Osteoblast (primary cell): ENCODE measurements around the gene FURIN. TPM values are rescaled to one million over a fixed set of nuclear protein-coding genes. Genes with fewer than 3 reads are reported as not detected.

Experiments
- DNase-seq: peaks from one replicate; pipeline ENCODE4 v3.0.0; 2011; ENCODE audit warnings: low spot score, mixed read lengths; ENCODE audit not compliant: insufficient read length; ENCODE audit errors: missing footprints
- H2AFZ ChIP-seq: 2 replicates; pipeline ENCODE4 v1.6.0; 2011; ENCODE audit warnings: mild to moderate bottlenecking, low read length
- H3K27ac ChIP-seq: 2 replicates; pipeline ENCODE4 v1.5.1; 2011; ENCODE audit warnings: mild to moderate bottlenecking, low read depth, low read length, moderate library complexity
- H3K27me3 ChIP-seq: 2 replicates; pipeline ENCODE4 v1.6.0; 2012; ENCODE audit warnings: mild to moderate bottlenecking, control low read depth, inconsistent platforms, low read length, moderate library complexity; ENCODE audit not compliant: insufficient read depth
- H3K36me3 ChIP-seq: 2 replicates; pipeline ENCODE4 v1.5.1; 2011; ENCODE audit warnings: mild to moderate bottlenecking, low read length, control low read depth, moderate library complexity; ENCODE audit not compliant: insufficient read depth
- H3K4me1 ChIP-seq: 2 replicates; pipeline ENCODE4 v1.5.1; 2011; ENCODE audit warnings: mild to moderate bottlenecking, low read length, control low read depth, moderate library complexity; ENCODE audit not compliant: insufficient read depth
- H3K4me2 ChIP-seq: 2 replicates; pipeline ENCODE4 v1.6.0; 2011; ENCODE audit warnings: mild to moderate bottlenecking, low read length; ENCODE audit not compliant: insufficient read depth
- H3K4me3 ChIP-seq: fragments of 200-600 bp; sonication (generic); 3 replicates; pipeline ENCODE4 v1.5.1; 2012; ENCODE audit warnings: mild to moderate bottlenecking, low read length, inconsistent platforms; ENCODE audit not compliant: insufficient read depth
- H3K79me2 ChIP-seq: 2 replicates; pipeline ENCODE4 v1.6.0; 2012; ENCODE audit warnings: mild to moderate bottlenecking, low read length, control low read depth, inconsistent platforms; ENCODE audit not compliant: insufficient read depth
- H3K9me3 ChIP-seq: 2 replicates; pipeline ENCODE4 v1.5.1; 2011; ENCODE audit warnings: low read depth, low read length, control low read depth
- H4K20me1 ChIP-seq: 2 replicates; pipeline ENCODE4 v1.6.0; 2012; ENCODE audit warnings: mild to moderate bottlenecking, low read length, control low read depth; ENCODE audit not compliant: insufficient read depth
- CTCF ChIP-seq: IDR thresholded peaks from 2 replicates; pipeline ENCODE4 v1.5.1; 2011; ENCODE audit warnings: mild to moderate bottlenecking, low read depth, low read length, moderate library complexity; ENCODE audit errors: extremely low read depth
- total RNA-seq: library from RNA; depleted of rRNA; stranded (reverse); fragments of >200 nt; gene quantifications from 2 replicates; pipeline ENCODE4 v1.2.3, GENCODE V29; 2012

The FURIN gene
- total RNA-seq, 1 donor: 39.1 TPM

- Histone ChIP-seq H3K27me3 (no peaks in the 10 kb centered on the region), H3K4me3 (peak overlapping the region; percentile 80), H3K4me2 (peak overlapping the region; percentile 90), H3K27ac (peak overlapping the region; percentile 83), H3K9me3 (no peaks in the 10 kb centered on the region), H2AFZ (peak overlapping the region; percentile 62), H3K79me2 (peaks cover 42% of the 10 kb centered on the region), H3K4me1 (peaks cover 48% of the 10 kb centered on the region), H3K36me3 (no peaks in the 10 kb centered on the region), H4K20me1 (peaks cover 18% of the 10 kb centered on the region)
- TF ChIP-seq CTCF: no peak
- DNase-seq: peak; percentile 91
These were observed 1.4 kb downstream of the FURIN start for GRCh38 chr15:90869601-90870353.

- H3K9me3 ChIP-seq: no peaks in the 10 kb centered on the region
- peak overlapping the region; percentile 80 for H3K4me3 ChIP-seq
- TF ChIP-seq CTCF: no peak
- peaks cover 50% of the 10 kb centered on the region for H3K79me2 ChIP-seq
- H3K4me1 ChIP-seq: peaks cover 48% of the 10 kb centered on the region
- H3K4me2 ChIP-seq: peak overlapping the region; percentile 90
- H2AFZ ChIP-seq: peak overlapping the region; percentile 87
- H3K27ac ChIP-seq: peak overlapping the region; percentile 83
- H3K27me3 ChIP-seq: no peaks in the 10 kb centered on the region
- no peaks in the 10 kb centered on the region for H3K36me3 ChIP-seq
- no peak for DNase-seq
- H4K20me1 ChIP-seq: peaks cover 24% of the 10 kb centered on the region
These were observed 2.2 kb downstream of the FURIN start for GRCh38 chr15:90870354-90871138.

GRCh38 chr15:90871139-90871715 lies 2.8 kb downstream of the FURIN start:
- TF ChIP-seq CTCF: no peak
- Histone ChIP-seq H3K9me3 (no peaks in the 10 kb centered on the region), H3K27ac (peak overlapping the region; percentile 88), H3K27me3 (no peaks in the 10 kb centered on the region), H4K20me1 (peaks cover 27% of the 10 kb centered on the region), H3K4me2 (peak overlapping the region; percentile 90), H3K79me2 (peaks cover 56% of the 10 kb centered on the region), H3K36me3 (no peaks in the 10 kb centered on the region), H3K4me3 (peak overlapping the region; percentile 80), H3K4me1 (peaks cover 48% of the 10 kb centered on the region), H2AFZ (peak overlapping the region; percentile 87)
- peak; percentile 90 for DNase-seq
